Stimulated activated CD4-positive, alpha-beta T cell treated with anti-CD3 and anti-CD28 coated beads, Interleukin-12 subunit alpha, Interleukin-12 subunit beta, amount 100 ng/mL, for 48 hours (primary cell): ENCODE data around the gene TMEM82.

Experiments
- DNase-seq, 3 donors: peaks; one replicate each; pipeline ENCODE4 v3.0.0-alpha.2; 2020; ENCODE audit warnings: low read depth in 2 of 3, low spot score in 1 of 3

Gene TMEM82

DNA sequence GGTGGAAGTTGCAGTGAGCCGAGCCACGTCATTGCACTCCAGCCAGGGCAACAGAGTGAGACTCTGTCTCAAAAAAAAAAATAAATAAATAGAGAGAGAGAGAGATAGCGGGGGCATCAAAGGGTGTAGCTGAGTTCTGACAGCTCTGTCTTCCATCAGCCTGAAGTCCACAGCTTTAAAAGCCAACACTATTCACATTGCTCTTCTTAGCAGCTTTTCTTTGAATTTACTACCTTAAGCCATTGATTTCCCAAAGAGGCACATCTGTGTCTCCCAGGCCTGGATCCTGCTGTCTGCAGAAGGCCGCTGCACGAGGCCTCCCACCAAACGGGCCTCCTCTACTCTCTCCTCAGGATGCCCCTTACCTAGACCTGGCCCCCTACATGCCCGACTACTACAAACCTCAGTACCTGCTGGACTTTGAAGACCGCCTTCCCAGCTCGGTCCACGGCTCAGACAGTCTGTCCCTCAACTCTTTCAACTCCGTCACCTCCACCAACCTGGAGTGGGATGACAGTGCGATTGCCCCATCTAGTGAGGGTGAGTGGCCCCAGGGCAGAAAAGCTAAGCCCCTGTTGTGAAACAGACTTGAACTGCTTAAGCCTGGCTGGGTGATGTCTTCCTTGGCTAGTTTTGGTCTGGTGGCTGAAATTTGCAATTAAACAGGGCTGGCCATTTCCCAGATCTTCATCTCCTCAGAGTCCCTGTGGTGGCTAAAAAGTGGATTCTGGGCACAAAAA lies 22.7 kb upstream of the TMEM82 start:
- no peak for DNase-seq

DNA sequence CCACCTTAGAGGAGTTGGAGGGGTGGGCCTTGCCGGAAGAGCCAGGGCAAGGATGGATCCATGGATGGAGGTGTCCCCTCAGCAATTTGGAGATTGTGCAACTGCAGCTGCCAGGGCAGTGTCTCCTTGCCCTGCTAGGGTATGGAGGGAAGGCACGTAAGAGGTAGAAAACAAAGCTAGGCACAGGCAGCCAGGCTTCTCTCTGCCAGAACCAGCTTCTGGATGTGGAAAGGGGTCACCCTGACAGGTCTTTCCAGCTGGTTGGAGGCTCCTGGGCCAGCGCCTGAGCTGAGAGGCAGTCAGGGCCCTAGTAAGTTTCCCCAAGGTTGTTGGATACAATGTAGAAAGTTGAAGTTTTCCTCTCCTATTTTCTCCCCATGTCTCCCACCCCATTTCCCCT lies 21.4 kb upstream of the TMEM82 start:
- no peak for DNase-seq

DNA sequence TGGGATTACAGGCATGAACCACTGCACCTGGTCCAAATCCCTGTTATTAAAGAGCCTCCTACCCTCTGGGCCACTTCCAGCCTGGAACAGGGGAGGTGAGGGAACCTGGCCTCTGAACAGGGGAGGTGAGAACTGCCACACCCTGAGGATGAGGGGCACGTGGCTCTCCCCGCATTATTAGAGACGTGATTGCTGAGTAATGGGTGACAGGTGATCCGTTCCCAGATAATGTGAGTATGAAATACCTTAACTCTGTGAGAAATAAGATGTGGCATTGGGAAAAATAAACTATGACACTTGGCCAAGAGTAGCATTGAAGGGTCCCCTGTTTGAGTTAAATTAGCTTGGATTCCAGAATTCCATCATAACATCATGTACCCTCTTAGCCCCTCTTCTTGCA lies 19.9 kb upstream of the TMEM82 start:
- no peak for DNase-seq

DNA sequence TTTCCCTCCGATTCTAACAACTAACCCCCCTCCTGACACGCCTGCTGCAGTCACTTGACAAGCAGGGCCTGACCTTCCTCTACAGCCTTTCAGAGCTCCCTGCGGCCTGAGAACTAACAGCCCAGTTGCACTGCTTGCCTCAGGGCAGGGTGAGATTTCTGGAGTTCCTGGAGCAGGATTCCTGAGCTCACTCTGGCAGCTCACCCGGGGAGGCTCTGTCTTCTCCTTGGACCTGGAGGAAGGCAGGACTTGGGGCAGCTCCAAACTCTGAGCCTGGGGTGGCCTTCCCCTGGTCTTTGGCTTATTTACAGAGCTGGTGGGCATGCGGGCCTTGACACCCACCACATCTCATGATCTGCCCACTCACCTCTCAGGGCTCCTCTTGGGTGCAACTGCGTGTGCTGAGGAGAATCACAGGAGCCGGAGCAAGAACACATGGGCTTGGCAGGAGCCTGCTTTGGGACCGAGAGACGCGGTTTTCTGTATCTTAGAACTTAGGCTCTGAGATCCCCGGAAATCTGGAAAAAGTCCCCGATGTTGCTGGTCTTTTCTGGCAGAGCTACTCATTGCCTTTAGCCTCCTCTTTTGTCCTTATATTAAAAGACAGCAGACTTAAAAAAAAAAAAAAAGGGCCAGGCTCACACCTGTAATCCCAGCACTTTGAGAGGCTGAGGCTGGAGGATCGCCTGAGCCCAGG lies 19.3 kb upstream of the TMEM82 start:
- DNase-seq, result no peak

DNA sequence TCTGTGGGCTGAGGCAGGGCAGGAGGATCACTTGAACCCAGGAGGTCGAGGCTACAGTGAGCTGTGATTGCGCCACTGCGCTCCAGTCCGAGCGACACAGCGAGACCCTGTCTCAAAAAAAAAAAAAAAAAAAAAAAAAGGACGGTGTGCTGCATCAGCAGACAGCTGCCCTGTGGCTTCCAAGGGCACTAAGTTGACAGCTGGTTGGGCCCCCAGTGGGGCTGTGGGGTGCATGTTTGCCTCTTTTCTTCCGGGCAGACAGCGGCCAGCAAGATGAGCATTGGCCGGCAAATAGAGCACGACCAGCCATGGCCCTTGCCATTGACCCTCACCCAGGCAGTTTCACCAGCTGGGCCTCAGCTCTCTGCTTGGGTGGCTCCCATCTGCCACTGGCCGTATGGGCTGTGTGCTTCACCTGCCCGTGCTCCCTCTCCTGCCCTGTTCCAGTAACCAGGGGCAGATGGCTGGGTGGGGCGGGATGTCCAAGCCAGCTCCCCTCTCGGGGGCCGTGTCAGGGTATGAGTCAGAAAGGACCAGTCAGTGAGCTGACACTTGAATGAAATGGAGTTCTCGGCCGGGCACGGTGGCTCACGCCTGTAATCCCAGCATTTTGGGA lies 18.6 kb upstream of the TMEM82 start:
- no peak for DNase-seq

DNA sequence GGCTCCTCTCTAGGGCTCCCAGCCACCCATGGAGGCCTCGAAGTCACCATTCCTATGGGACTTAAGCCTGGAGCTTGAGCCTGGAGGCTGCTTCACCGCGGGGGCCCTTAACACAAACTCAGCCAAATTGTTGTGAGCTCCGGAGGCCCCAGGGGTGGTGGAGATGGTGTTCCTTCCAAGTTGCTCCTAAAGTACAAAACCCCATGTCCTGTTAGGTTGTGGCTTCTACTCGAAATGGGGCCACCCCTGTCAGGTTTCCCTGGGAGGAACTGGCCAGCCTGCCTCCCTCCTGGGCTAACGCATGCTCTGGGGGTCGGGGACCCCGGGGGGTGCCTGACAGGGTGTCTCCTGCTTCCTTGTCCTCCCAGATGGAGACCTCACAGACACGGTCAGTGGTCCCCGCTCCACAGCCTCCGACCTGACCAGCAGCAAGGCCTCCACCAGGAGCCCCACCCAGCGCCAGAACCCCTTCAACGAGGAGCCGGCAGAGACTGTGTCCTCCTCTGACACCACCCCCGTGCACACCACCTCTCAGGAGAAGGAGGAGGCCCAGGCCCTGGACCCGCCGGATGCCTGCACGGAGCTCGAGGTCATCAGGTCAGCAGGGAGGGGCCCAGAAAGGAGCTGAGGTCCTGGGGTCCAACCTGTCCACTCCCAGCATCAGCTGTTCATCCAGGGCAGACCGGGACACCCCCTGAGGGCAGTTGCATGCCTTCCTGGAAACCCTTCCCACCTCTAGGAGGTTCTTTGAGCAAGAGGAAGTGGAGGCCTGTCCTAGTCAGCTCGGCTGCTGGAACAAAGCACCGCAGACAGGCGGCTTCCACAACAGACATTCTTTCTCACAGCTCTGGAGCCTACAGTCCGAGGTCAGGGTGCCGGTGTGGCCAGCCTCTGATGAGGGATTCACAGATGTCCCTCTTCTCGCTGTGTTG lies 17.1 kb upstream of the TMEM82 start:
- no peak for DNase-seq

DNA sequence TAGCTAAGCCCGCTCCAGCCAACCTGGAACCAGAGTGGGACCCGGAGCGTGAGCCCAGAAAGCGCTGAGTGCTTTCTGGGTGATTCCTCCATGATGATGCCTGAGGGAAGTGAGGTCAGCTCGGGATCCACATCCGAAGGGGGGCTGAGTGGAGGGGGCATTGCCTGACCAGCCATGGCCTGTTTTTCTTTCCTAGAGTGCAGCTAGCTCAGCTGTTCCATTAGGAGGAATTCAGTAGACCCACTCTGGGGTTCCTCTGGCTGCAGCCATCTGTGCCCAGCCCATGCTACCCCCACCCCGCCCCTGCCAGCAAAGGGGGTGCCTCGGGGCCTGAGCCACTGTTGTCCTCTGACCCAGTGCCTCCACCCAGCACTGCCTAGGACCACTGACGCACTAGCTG lies 15.8 kb upstream of the TMEM82 start:
- DNase-seq, result no peak

DNA sequence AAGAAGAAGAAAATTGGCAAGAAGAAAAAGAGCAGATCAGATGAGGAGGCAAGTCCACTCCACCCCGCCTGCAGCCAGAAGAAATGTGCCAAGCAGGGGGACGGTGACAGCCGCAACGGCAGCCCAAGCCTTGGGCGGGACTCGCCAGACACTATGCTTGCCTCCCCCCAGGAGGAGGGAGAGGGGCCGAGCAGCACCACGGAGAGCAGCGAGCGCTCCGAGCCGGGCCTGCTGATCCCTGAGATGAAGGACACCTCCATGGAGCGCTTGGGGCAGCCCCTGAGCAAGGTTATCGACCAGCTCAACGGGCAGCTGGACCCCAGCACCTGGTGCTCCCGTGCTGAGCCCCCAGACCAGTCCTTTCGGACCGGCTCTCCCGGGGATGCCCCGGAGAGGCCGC lies 15.3 kb upstream of the TMEM82 start:
- no peak for DNase-seq

DNA sequence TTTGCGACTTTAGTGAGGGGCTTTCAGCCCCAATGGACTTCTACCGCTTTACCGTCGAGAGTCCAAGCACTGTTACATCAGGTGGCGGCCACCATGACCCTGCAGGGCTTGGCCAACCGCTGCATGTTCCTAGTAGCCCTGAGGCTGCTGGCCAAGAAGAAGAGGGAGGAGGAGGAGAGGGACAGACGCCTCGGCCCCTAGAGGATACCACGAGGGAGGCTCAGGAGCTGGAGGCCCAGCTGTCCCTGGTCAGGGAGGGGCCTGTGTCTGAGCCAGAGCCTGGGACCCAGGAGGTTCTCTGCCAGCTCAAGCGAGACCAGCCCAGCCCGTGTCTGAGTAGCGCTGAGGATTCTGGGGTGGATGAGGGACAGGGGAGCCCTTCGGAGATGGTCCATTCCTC lies 14.9 kb upstream of the TMEM82 start:
- DNase-seq, result no peak

DNA sequence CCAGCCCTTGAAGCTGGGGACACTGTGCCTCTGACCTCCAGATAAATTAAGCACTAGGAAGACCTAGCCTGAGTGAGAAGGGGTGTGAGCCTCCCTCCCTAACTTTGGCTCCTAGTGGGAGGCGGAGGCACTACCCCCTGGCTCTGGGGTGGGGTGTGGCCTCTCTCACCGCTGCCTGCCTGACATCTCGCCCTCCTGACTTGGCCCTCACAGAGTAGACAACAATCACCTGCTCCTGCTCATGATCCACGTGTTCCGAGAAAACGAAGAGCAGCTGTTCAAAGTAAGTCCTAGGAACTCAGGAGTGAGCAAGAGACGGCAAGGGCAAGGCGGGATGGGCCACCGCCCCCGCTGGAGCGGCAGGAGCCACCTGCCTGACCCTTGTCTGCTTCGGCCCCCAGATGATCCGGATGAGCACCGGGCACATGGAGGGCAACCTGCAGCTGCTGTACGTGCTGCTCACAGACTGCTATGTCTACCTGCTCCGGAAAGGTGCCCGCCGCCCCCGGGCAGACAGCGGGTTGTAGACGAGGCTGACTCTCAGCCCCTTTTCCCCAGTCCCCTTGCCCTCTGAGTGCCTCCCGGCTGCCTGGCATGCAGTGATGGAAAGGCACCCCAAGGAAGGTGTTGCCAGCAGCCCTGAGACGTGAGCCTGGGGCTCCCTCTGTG lies 14.3 kb upstream of the TMEM82 start:
- no peak for DNase-seq

DNA sequence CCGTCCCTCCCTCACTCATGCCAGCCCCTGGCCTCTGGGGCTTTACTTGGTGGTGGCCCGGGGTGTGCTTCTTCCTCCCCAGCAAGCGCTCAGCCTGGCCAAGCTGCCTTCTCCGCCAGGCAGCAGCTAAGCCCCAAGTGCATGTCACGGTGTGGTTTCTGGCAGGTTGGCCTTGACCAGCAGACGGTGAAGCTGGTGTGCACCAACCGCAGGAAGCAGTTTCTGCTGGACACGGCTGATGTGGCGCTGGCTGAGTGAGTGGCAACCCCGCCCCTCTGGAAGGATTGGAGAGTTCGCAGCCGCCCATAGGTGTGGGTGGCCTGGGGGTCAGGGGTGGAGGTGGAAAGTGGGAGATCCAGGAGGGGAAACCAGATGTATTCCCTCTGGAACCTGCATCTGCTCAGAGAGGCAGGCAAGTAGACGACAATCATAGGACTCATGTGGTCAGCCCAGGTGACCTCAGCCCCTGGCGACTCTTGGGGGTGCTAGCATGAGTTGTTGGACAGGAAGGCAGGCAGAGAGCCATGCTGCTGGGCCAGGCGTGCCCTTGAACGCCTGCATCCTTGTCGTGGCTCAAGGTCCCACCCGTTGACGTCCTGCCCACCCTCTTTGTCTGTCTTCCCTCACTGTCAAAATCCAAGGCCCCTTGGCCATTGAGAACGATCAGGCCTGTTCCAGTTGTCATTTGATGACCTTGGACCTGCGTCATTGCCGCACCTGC lies 13.2 kb upstream of the TMEM82 start:
- DNase-seq, result no peak

DNA sequence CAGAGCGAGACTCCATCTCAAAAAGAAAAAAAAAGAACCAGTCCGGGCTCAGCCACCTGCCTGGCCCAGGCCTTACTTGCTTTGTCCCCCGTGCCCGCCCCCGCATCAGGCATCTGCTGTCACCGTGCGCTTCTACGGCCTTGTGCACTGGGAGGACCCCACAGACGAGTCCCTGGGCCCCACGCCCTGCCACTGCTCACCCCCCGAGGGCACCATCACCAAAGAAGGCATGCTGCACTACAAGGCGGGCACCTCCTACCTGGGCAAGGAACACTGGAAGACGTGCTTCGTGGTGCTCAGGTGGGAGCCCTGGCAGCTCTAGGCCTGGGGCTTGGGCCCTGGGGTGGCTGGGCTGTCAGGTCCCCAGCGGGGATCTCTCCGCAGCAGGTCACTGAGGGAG lies 11.9 kb upstream of the TMEM82 start:
- DNase-seq, result no peak

DNA sequence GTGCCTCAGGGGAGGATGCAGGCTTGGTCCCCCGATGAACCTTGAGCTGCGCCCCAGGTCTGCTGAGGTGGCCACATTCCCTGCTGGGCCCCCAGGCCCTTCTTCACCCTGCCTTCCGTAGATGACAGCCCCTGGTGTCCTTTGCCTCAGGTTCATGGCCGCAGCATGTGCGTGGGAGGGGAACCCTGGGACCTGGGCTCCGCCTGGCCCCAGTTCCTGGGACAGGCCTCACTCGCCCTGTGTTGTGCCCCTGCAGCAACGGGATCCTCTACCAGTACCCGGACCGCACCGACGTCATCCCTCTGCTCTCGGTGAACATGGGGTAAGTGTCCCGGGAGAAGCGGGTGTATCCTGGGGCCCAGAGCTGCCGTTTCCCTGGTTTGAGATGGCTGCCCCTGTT lies 11.4 kb upstream of the TMEM82 start:
- no peak for DNase-seq

DNA sequence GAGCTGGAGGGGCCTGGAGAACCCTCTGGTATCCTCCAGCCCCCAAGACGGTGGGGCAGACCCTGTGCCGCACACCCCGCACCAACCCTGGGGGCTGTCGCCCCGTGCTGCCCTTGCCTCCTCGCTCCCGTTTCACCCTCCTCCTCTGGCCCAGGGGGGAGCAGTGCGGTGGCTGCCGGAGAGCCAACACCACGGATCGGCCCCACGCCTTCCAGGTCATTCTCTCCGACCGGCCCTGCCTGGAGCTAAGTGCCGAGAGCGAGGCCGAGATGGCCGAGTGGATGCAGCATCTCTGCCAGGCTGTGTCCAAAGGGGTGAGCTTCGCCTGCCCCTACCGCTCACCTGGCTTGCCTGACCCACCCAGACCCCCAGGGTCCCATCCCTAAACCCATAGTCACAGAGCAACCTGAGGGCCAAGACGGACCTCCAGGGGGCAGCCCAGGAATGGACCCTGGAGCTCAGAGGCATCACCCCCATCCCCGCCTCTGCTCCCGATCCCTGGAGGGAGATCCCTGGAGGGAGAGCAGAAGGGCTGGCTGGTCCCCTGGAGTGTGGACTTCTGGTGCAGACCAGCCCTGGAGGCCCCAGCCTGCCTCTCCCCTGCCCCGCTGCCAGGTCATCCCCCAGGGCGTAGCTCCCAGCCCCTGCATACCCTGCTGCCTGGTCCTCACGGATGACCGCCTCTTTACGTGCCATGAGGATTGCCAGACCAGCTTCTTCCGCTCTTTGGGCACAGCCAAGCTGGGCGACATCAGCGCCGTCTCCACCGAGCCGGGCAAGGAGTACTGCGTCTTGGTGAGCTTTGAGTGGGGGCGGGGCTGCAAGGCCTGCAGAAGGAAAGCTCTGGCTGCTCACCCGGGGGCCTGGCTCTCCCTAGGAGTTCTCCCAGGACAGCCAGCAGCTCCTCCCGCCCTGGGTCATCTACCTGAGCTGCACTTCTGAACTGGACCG lies 10.3 kb upstream of the TMEM82 start:
- DNase-seq, result no peak

DNA sequence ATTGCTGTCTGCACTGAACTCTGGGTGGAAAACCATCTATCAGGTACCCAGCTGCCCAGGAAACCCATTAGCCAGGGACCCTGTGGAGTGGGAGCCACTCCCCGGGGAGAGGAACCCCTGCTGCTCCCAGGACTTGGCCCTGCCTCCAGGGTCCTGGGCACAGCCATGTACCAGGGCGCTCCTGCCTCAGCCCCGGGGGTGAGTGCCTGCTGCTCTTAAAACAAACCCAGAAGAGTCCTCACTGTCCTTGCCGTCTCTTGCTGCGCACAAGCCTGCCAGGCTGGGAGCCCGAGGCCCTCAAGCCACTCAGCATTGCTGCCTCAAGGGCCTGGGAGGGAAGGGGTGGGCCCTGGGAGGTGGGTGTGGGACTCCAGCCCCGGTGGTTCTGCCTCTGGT lies 9.6 kb upstream of the TMEM82 start:
- DNase-seq, result no peak

DNA sequence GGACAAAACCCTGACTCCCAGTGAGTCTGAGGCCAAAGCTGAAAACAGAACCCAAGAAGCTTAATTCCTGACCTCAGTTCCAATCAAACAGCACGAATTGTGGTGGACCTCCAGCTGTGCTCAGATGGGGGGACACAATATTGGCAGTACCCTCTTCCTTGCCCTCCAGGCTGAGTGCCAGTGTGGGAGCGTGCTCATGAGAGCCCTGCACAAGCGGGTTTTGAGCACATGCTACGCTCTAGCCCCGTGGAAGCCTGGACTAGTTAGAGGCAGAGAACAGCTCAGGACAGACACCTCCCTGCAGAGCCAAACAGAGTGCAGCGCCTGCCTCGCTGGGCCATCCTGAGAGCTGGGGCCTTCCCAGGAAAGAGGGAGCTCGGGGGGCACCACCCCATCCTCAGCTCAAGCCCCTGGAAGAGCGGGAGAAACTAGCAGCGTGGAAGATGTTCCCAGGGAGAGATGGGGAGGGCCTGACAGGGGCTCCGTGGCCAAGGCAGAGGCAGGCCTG lies 9.0 kb upstream of the TMEM82 start:
- DNase-seq, result no peak

DNA sequence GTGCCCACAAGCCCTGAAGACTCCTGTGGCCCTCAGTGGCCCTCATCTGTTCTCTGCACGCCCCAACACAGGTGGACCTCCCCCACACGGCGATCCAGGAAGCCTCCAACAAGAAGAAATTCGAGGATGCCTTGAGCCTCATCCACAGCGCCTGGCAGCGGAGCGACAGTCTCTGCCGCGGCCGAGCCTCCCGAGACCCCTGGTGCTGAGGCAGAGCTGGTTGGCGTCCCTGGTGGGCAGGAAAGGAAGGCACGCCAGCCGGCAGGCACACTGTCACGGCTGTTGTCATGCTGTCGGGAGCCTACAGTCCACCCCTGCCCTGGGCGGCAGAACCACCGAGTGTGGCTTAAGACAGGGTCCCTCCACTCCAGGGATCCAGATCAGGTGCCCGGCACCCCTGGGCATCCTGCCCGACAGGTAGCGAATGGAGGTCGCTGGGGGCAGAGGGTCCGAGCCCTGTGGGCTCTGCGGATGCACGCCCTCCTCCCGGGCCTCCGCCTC lies 8.5 kb upstream of the TMEM82 start:
- DNase-seq, result no peak

DNA sequence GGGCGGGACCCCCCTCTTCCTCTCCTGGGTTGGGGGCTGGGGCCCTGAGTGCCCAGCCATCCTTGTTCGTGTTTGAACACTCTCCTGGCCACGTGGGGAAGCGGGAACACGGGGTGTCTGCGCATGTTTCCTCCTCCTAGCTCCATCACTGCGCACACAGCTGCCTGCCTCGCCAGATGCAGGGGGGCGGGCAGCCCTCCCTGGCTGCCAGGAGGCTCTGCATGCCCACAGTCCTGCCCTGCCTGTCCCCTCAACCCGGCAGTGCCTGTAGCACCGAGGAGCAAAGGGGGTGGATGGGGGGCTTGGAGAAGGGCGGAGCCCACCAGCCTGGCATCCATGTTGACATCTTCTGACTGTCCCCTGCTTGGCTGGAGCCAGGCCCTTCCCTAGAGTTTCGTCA lies 8.0 kb upstream of the TMEM82 start:
- no peak for DNase-seq

DNA sequence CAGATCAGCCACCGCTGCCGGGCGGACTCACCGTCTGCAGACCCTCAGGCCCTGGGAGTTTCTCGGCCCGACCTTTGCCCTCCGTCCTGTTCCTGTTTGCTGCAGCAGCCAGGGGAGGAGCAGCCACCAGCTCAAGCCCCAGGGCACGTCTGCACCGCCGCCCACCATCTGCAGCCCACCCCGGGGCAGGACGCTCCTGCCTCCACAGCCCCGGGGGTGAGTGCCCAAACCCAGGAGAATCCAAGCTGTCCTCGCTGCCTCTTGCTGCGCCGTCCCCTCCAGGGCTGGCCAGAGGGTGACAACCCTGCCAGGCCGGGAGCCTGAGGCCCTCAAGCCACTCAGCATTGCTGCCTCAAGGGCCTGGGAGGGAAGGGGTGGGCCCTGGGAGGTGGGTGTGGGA lies 7.4 kb upstream of the TMEM82 start:
- no peak for DNase-seq
